Measurements from ENCODE around the gene LRBA. TPM values are rescaled to one million over a fixed set of nuclear protein-coding genes. Genes with fewer than 3 reads are reported as not detected.

Gene LRBA
- total and polyA plus RNA-seq, 9 of the 15 experiments (the other 6 are each of a cell fraction or from before 2014, with no cell fraction given): 24.2 to 88.7 (median 59.7) TPM

DNA sequence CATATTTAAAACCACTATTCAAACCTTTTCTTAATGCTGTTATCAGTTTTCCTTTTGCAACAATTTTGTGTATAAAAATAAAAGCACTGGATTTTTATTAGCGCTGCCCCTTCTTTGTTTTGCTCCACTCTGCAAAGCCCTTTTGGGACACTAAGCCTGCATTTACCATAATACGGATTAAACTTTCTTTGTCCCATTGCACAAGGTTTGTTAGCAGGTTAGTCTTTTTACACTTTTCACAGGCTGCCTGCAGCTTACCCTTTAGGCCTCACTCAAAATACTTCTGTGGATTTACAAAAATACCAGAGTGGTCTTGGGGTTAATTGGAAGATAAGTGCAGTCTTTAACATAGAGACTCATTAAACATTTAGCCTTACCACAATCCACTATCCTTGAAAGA, 468.8 kb downstream of the LRBA start (continued):
- TF ChIP-seq, protein P1, sequence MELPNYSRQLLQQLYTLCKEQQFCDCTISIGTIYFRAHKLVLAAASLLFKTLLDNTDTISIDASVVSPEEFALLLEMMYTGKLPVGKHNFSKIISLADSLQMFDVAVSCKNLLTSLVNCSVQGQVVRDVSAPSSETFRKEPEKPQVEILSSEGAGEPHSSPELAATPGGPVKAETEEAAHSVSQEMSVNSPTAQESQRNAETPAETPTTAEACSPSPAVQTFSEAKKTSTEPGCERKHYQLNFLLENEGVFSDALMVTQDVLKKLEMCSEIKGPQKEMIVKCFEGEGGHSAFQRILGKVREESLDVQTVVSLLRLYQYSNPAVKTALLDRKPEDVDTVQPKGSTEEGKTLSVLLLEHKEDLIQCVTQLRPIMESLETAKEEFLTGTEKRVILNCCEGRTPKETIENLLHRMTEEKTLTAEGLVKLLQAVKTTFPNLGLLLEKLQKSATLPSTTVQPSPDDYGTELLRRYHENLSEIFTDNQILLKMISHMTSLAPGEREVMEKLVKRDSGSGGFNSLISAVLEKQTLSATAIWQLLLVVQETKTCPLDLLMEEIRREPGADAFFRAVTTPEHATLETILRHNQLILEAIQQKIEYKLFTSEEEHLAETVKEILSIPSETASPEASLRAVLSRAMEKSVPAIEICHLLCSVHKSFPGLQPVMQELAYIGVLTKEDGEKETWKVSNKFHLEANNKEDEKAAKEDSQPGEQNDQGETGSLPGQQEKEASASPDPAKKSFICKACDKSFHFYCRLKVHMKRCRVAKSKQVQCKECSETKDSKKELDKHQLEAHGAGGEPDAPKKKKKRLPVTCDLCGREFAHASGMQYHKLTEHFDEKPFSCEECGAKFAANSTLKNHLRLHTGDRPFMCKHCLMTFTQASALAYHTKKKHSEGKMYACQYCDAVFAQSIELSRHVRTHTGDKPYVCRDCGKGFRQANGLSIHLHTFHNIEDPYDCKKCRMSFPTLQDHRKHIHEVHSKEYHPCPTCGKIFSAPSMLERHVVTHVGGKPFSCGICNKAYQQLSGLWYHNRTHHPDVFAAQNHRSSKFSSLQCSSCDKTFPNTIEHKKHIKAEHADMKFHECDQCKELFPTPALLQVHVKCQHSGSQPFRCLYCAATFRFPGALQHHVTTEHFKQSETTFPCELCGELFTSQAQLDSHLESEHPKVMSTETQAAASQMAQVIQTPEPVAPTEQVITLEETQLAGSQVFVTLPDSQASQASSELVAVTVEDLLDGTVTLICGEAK (IDR thresholded peaks at IDR 0.05): no peak
- TF ChIP-seq, protein P1 (CRISPR knock-in tag; IDR thresholded peaks at IDR 0.05): no peak
- TF ChIP-seq, protein P2, sequence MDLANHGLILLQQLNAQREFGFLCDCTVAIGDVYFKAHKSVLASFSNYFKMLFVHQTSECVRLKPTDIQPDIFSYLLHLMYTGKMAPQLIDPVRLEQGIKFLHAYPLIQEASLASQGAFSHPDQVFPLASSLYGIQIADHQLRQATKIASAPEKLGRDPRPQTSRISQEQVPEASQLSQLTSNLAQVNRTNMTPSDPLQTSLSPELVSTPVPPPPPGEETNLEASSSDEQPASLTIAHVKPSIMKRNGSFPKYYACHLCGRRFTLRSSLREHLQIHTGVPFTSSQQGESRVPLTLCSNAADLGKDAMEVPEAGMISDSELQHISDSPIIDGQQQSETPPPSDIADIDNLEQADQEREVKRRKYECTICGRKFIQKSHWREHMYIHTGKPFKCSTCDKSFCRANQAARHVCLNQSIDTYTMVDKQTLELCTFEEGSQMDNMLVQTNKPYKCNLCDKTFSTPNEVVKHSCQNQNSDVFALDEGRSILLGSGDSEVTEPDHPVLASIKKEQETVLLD (IDR thresholded peaks at IDR 0.05): no peak
- TF ChIP-seq, protein P3, sequence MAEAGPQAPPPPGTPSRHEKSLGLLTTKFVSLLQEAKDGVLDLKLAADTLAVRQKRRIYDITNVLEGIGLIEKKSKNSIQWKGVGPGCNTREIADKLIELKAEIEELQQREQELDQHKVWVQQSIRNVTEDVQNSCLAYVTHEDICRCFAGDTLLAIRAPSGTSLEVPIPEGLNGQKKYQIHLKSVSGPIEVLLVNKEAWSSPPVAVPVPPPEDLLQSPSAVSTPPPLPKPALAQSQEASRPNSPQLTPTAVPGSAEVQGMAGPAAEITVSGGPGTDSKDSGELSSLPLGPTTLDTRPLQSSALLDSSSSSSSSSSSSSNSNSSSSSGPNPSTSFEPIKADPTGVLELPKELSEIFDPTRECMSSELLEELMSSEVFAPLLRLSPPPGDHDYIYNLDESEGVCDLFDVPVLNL (CRISPR knock-in tag; IDR thresholded peaks at IDR 0.05; ENCODE audit: low read depth): no peak
- TF ChIP-seq RBFOX2 (IDR thresholded peaks at IDR 0.05; ENCODE audit: low read depth, low read length): no peak
- TF ChIP-seq KDM2B (CRISPR knock-in tag; IDR thresholded peaks at IDR 0.05): no peak
- no peak for TF ChIP-seq ZNF232 (CRISPR knock-in tag; IDR thresholded peaks at IDR 0.05)
- TF ChIP-seq CXXC5 (CRISPR knock-in tag; IDR thresholded peaks at IDR 0.05): no peak
- TF ChIP-seq, protein P4, sequence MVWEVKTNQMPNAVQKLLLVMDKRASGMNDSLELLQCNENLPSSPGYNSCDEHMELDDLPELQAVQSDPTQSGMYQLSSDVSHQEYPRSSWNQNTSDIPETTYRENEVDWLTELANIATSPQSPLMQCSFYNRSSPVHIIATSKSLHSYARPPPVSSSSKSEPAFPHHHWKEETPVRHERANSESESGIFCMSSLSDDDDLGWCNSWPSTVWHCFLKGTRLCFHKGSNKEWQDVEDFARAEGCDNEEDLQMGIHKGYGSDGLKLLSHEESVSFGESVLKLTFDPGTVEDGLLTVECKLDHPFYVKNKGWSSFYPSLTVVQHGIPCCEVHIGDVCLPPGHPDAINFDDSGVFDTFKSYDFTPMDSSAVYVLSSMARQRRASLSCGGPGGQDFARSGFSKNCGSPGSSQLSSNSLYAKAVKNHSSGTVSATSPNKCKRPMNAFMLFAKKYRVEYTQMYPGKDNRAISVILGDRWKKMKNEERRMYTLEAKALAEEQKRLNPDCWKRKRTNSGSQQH (CRISPR knock-in tag; IDR thresholded peaks at IDR 0.05): no peak

All from K562 (cell line).